Erythroblast (primary cell): ENCODE results near the gene RALGPS1.

Experiments used
- GATA1 ChIP-seq: IDR thresholded peaks from 2 replicates; pipeline ENCODE4 v1.6.1; 2011; ENCODE audit warnings: low read depth, mild to moderate bottlenecking, control low read depth, low read length, moderate library complexity
- POLR2A ChIP-seq: IDR thresholded peaks from 2 replicates; pipeline ENCODE4 v1.6.1; 2011; ENCODE audit warnings: mild to moderate bottlenecking, low read length

DNA sequence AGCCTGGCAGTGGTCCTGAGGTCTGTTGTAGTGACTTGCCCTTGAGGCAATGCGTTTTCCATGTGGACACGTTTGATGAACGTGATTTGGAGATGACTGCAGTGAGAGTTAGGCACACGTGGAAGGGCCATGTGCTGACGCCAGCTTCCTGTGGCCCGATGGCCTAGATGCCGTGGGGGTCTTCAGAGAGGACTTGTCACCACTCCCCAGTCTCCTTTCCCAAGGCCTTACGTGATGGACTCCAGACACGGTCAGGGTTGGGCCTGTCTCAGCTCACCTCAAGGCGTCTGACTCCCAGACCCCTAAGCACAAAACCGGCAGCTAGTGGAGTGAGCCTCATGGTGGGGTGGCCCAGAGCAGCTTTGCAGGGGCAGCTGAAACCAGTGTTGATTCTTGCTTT lies 115.0 kb downstream of the RALGPS1 start:
- TF ChIP-seq POLR2A (no peak), GATA1 (no peak)
